Stimulated activated CD4-positive, alpha-beta T cell treated with anti-CD3 and anti-CD28 coated beads, Interleukin-12 subunit alpha, Interleukin-12 subunit beta, amount 100 ng/mL, for 4 hours (primary cell): ENCODE results near the gene XRN1.
"Not testable (repeated sequence)": the region's sequence is repeated elsewhere in the genome, so short reads cannot be mapped to it uniquely, and the experiment has no call there.

ENCODE experiments used
- DNase-seq: peaks from one replicate; pipeline ENCODE4 v3.0.0-alpha.2; 2020

Gene XRN1, protein sequence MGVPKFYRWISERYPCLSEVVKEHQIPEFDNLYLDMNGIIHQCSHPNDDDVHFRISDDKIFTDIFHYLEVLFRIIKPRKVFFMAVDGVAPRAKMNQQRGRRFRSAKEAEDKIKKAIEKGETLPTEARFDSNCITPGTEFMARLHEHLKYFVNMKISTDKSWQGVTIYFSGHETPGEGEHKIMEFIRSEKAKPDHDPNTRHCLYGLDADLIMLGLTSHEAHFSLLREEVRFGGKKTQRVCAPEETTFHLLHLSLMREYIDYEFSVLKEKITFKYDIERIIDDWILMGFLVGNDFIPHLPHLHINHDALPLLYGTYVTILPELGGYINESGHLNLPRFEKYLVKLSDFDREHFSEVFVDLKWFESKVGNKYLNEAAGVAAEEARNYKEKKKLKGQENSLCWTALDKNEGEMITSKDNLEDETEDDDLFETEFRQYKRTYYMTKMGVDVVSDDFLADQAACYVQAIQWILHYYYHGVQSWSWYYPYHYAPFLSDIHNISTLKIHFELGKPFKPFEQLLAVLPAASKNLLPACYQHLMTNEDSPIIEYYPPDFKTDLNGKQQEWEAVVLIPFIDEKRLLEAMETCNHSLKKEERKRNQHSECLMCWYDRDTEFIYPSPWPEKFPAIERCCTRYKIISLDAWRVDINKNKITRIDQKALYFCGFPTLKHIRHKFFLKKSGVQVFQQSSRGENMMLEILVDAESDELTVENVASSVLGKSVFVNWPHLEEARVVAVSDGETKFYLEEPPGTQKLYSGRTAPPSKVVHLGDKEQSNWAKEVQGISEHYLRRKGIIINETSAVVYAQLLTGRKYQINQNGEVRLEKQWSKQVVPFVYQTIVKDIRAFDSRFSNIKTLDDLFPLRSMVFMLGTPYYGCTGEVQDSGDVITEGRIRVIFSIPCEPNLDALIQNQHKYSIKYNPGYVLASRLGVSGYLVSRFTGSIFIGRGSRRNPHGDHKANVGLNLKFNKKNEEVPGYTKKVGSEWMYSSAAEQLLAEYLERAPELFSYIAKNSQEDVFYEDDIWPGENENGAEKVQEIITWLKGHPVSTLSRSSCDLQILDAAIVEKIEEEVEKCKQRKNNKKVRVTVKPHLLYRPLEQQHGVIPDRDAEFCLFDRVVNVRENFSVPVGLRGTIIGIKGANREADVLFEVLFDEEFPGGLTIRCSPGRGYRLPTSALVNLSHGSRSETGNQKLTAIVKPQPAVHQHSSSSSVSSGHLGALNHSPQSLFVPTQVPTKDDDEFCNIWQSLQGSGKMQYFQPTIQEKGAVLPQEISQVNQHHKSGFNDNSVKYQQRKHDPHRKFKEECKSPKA (N-terminal part only)

DNA sequence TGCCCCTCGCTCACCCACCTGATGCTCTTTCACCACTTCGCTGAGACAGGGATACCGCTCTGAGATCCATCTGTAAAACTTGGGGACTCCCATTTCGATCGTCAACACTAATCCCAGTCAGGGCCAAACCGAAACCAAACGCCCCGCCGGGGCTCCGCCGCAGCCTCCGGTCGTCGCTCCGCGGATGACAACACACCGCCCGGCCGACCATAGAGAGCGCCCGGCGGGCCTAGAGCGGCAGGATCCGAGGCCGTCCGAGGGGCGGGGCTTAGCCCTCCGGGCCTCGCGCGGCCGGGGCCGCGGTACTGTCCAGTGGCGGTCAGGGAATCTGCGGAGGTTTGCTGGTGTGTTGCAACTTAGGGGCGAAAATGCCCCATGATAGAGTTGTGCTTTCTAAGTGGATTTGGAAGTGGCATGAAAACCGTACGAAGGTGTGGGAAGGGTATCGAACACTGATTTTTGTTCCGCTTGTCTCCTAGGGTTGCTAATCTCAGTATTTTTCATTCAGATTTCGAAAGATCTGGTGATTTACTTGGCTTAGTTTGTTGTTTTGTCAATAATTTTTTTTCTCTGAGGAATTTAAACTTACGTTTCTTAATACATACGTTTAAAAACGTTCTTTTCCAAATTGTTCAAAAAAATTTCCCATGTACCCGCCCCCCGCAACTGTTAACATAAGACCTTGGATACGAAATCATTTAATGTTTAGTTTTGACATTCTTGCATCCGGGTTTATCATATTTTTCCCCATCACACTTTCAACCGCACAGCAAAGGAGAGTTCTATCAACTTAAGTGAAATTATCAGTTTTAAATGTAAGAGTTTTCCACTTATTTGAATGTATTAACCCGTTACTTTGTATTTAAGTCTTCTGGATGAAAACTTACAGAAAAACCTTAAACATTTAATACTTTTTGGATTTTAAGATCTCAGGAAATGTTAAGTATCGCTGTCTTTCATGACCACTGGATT is at the start of gene XRN1:
Gene XRN1, minus strand, starts transcription at position 186 of the 972 bp plus-strand sequence. Its CDS starts 93 bp downstream, at position 93.
- DNase-seq = peak; percentile 91

DNA sequence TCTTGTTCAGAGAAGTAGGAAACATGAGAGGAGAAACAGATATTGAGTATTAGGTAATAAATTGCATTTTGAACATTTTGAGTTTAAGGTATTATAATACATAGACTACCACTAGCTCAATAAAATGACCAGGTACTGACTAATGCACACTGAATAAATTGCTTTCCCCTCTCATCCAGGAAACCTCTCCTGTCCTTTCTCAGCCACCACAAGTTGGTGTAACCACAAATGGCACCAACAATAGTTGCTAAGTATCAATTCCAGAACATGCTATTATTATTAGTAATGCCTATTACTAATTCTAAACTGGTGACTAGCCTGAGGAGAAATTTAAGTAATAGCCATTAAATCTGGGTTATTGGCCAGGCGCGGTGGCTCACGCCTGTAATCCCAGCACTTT is 47.3 kb upstream of the XRN1 start:
- no peak for DNase-seq

DNA sequence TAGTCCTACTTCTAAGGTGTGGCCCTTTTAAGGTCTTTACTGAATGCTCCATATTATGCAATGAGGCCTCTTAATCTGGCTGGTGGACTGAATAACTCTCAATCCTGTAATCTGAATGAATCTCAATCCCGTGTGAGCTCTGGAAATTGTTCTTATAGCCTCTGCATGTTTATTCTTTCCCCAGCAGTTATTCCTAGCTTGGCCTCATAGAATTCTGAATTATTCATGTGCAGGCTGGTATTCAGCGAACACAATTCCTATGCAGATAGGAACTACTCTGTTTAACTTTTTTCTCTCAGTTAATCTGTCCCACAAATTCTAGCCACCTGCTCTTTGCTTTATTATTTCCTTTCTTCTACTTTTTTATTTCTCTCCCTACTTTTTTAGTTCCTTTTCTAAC is 44.3 kb upstream of the XRN1 start:
- no peak for DNase-seq

DNA sequence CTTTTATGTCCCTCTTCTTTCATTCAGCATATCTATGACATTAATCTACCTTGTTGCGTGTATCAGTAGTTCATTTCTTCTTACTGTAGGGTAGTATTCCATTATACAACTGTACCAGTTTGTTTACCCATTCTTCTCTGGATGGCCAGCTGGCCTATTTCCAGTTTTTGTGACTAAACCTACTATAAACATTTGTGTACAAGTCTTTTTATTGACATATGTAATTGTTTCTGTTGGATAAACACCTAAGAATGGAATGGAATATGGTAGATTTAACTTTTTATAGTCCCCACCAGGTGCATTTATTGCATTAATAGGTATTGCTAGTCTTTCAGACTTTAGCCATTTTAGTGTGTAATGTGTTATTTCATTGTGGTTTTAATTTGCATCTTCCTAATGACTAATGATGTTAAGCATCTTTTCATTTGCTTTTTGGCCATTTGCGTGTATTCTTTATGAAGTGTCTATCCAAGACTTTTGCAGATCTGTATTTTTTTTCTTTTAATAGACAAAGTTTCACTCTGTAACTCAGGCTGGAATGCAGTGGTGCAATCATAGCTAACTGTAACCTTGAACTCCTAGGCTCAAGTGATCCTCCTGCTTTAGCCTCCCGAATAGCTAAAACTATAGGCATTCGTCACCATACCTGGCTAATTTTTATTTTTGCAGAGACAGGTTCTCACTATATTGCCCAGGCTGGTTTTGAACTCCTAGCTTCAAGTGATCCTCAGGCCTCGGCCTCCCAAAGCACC is 41.9 kb upstream of the XRN1 start:
- no peak for DNase-seq

DNA sequence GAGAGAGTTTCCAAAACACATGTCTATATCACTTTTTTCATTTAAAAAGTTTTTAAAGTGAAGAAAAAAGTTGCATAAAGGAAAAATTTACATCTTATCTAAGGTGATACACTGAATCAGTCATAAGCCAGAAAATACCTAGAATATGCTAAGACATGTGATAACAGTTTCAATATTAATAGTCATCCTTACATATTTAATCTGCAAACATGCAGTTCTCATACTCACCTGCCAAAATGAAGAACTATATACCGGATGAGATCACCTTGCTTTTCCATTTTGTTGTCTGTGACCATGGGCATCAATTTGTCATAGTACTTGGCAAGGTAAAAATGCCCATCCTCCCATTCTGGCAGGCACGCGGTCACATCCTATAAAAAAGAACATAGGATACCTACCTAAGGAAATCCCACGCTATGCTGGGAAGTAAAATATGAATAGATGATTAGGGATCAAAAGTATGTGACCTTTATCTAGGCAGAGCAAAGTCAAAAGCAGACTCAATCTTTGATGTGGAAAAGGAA is 37.1 kb upstream of the XRN1 start:
- DNase-seq = no peak

DNA sequence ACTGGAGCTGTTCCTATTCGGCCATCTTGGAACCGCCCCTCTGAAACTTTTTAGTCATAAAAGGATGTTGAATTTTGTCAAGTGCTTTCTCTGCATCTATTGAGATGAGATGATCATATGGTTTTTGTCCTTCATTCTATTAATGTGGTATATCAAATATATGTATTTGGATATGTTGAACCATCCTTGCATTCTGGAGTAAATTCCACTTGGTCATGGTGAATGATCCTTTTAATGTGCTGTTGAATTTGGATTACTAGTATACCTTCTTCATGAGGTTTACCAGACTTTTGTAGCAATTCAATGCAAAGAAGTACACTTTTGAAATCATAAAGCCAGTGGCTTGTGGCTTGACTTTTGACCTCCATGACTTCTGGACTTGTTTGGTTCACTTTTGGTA is 33.4 kb upstream of the XRN1 start:
- DNase-seq = no peak

DNA sequence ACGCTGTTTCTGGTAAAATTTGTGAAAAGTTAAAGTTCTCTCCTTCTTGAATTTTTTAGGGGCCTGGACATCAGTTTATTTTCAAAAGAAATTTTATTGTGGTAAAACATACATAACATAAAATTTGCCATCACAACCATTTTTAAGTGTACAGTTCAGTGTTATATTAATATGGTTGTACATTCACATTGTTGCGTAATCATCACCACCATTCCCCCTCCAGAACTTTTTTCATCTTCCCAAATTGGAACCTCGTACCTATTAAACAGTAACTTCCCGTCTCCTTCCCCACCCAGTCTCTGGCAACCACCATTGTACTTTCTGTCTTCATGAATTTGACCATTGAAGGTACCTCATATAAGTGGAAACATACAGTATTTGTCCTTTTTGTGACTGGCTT is 23.0 kb upstream of the XRN1 start:
- DNase-seq = no peak

DNA sequence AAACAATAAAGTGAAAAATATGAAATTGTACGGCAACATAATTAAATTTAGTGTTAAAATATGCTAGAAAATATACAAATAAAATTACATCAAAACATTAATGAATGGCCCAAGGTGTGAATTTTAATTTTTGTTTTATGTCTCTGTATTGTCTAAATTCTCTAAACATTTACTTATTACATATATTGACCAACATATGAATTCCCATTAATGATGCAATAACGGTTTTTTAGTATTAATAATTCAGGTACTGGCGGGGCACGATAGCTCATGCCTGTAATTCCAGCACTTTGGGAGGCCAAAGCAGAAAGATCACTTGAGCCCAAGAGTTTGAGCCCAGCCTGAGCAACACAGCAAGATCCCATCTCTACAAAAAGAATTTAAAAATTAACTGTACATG is 20.6 kb upstream of the XRN1 start:
- DNase-seq = no peak

DNA sequence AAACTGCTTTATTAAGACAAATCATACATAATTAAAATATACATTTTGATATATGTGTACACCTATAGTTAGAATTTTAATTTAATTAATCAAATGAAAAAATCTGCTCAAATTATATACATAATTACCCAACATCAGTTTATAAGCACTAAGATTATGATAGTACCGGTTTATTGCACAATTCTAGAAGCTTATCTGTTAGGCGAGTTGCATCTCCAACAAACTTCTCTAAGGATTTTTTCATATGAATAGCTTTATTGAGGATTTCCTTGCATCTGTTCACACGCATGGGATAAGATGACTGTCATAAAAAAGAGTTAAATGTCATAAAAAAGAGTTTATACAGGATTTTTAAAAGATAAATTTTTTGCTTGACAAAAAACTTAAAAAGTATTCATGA is 19.9 kb upstream of the XRN1 start:
- no peak for DNase-seq

DNA sequence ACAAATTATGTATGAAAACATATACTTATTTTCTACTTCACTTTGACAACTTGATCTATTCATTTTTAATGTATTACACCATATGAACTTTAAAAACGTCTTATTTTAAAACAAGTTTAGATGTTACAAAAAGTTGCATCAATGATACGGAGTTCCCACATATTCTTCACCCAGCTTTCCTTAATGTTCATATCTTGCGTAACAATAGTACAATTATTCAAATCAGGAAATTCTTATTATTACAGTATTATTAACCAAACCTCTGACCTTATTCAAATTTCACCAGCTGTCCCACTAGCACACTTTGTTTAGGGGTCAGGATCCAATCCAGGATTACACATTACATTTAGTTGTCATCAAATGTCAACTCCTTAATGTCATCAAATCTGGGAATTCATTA is 12.9 kb upstream of the XRN1 start:
- no peak for DNase-seq

DNA sequence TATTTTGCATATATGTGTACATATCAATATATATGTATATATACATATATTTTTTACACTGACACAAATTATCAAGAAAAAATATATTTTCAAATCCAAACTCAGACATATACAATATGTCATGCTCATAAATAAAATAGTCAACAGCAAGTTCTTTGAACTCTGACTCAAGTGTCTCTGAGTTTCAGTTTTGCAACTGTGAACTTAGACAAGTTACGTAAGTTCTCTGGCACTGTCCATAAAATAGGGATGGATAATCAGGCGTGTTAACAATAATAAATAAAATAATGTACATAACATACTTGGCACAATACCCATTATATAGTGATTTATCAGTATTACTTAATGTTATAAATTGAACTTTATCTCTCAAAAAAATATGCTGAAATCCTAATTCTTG is 12.1 kb upstream of the XRN1 start:
- DNase-seq = no peak

DNA sequence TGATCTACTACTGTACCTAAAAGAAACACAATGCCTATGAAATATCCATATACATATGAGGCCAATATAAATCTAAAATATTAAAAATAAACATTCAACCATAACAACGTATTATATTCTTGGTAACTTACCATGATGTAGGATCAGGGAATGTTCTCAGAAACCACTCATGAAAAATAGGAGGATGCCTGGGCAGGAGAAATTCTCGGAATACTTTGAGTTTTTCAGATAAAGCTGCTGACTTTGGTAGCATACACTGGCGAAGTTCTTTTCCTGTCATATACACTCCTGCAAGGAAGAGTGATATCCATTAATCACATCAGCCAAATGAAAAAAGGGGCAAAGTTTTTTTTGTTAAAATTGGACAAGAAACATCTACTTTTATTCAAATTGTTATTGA is 11.3 kb upstream of the XRN1 start:
- no peak for DNase-seq

DNA sequence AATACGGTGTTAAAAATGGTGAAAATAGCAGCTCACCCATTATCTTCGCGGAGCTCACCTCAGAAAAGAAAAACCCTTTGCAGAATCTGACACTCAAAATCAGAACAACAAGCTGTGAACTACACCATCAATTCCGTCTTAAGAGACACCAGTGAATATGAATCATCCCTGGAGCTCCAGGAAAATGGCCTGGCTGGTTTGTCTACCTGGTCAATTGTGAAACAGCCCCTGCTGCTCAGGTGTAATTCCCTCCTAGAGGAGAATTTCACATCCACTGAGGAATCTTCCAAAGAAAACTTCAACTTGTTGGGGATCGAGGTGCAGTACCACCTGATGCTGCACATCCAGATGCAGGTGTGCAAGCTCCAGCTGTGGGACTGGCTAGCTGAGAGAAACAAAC is 3.0 kb upstream of the XRN1 start:
- no peak for DNase-seq

DNA sequence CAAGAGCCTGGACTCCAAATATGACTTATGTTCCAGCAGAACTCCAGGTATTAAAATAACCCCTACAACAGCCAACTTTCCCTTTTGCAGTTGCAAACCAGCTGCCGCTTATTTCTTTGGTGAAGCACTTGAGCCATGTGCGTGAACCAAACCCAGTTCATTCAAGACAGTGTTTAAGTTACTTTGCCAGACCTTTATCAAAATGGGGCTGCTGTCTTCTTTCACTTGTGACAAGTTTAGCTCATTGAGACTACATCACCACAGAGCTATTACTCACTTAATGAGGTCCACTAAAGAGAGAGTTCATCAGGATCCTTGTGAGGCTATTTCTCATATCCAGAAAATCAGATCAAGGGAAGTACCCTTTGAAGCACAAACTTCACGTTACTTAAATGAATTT is 2.4 kb upstream of the XRN1 start:
- no peak for DNase-seq

DNA sequence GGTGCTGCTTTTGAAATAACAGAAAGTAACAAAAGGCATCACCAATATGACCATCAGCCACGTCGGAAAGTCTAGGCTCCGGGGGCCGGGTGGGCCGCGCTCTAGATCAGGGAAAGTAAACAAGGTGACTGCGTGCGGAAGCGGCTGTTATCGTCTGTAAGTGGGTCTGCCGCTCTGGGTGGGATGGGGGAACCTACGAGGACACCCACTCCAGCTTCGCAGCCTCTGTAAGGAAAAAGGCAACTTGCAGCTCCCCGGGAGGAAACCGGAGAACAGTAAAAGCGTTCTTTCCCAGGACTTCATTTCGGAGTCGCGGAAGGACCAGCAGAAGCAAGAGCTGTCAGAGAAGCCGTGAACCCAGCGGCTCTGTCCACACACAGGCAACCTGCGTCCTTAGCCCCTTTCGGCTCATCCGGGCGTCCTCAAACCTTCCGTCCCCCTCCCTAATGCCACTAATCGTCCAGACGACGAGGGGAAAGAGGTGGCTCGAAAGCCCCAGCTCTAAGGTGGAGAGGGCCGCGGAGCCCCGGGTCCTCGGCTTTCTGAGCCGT is 461 bp downstream of the XRN1 start:
- DNase-seq = peak; percentile 17

DNA sequence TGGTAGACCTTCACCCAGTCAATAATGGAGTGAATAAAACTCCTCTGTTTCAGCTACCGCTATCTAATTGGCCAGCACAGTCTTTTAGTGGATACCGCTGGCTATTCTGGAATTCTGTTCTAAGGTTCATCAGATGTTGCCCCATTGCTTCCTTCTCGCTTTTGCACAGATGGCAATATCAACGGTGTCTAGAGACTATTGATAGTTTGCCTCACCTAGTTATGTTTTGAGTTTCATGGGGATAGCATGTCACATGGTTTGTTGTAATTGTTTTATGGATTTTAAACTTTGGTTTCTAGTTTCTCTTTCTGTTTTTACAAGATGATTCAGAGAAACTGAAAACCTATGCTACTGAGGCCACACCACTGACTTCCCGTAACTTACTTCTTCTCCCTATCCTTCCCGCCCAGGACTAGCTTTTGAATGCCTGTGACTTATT is 2.0 kb downstream of the XRN1 start:
- DNase-seq = peak; percentile 7

DNA sequence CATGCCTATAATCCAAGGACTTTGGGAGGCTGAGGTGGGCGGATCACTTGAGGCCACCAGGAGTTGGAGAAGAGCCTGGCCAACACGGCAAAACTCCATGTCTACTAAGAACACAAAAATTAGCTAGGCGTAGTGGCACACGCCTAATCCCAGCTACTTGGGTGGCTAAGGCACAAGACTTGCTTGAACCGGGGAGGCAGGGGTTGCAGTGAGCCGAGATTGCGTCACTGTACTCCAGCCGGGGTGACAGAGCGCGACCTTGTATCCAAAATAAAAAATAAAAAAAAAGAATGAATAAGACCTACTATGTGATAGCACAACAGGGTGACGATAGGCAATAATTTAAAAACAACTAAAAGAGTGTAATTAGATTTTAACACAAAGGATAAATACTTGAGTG is 3.5 kb downstream of the XRN1 start:
- DNase-seq = no peak

DNA sequence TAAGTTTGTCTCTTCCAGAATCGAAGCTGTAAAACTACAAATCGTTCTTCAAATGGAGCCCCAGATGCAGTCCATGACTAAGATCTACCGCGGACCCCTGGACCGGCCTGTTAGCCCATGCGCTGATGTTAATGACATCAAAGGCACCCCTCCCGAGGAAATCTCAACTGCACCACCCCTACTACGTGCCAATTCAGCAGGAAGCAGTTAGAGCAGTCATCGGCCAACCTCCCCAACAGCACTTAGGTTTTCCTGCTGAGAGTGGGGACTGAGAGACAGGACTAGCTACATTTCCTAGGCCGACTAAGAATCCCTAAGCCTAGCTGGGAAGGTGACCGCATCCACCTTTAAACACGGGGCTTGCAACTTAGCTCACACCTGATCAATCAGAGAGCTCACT is 4.8 kb downstream of the XRN1 start:
- DNase-seq = not testable (repeated sequence)

DNA sequence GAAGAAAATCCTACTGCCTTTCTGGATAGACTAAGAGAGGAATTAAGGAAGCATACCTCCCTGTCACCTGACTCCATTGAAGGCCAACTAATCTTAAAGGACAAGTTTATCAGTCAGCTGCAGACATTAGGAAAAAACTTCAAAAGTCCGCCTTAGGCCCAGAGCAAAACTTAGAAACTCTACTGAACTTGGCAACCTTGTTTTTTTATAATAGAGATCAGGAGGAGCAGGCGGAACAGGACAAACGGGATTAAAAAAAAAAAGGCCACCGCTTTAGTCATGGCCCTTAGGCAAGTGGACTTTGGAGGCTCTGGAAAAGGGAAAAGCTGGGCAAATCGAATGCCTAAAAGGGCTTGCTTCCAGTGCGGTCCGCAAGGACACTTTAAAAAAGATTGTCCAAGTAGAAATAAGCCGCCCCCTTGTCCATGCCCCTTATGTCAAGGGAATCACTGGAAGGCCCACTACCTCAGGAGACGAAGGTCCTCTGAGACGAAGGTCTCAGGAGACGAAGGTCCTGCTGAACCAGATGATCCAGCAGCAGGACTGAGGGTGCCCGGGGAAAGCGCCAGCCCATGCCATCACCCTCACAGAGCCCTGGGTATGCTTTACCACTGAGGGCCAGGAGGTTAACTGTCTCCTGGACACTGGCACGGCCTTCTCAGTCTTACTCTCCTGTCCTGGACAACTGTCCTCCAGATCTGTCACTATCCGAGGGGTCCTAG is 8.2 kb downstream of the XRN1 start:
- not testable (repeated sequence) for DNase-seq

DNA sequence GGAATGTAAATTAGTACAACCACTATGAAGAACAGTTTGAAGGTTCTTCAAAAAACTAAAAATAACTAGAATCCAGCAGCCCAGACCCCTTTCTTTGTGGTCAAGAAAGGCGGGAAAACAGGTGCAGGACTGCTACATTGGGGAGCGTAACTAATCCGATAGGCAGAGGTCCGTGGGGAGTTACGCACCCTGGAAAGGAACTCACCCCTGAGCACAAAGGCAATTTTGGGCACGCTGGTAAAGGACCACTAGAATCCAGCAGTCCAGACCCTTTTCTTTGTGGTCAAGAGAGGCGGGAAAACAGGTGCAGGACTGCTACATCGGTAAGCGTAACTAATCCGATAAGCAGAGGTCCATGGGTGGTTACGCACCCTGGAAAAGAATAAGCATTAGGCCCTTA is 9.7 kb downstream of the XRN1 start:
- not testable (repeated sequence) for DNase-seq
